SK-N-SH (cell line): ENCODE data around the gene KRTAP4-12.

Source experiments
- EZH2phosphoT487 ChIP-seq: fragments of 200-600 bp; sonication (generic); IDR thresholded peaks from 2 replicates; pipeline ENCODE4 v1.6.1; 2017; ENCODE audit warnings: low read depth, mixed run types, mild to moderate bottlenecking, antibody characterized with exemption, moderate library complexity, borderline replicate concordance
- SIN3A ChIP-seq: IDR thresholded peaks from 2 replicates; pipeline ENCODE4 v1.6.1; 2012; ENCODE audit warnings: low read depth, mild to moderate bottlenecking, low read length, moderate library complexity, borderline replicate concordance

- TF ChIP-seq SIN3A (no peak), EZH2phosphoT487 (no peak)
Measured at GRCh38 chr17:41076788-41077187, 47.2 kb downstream of the KRTAP4-12 start.
